IPS-NIHi11 (cell line): ENCODE measurements around the gene ARIH1.
"Not testable (repeated sequence)": the region's sequence is repeated elsewhere in the genome, so short reads cannot be mapped to it uniquely, and the experiment has no call there.

Source experiments
- DNase-seq: peaks from one replicate; pipeline ENCODE4 v3.0.0; 2012; ENCODE audit warnings: mixed read lengths, low spot score

Gene ARIH1

GRCh38 chr15:72608084-72608483, 134.0 kb downstream of the ARIH1 start:
- DNase-seq = not testable (repeated sequence)

GRCh38 chr15:72609862-72610261, 135.7 kb downstream of the ARIH1 start:
- no peak for DNase-seq

- not testable (repeated sequence) for DNase-seq
Measured at GRCh38 chr15:72612324-72612723, 138.2 kb downstream of the ARIH1 start.

GRCh38 chr15:72614810-72615532, 140.8 kb downstream of the ARIH1 start:
- DNase-seq = no peak

- not testable (repeated sequence) for DNase-seq
Measured at GRCh38 chr15:72615533-72616233, 141.6 kb downstream of the ARIH1 start.

- DNase-seq = no peak
Measured at GRCh38 chr15:72616491-72617210, 142.5 kb downstream of the ARIH1 start.

GRCh38 chr15:72623854-72624253, 149.7 kb downstream of the ARIH1 start:
- not testable (repeated sequence) for DNase-seq

- DNase-seq = not testable (repeated sequence)
Measured at GRCh38 chr15:72626153-72626552, 152.0 kb downstream of the ARIH1 start.

GRCh38 chr15:72628249-72629067, 154.3 kb downstream of the ARIH1 start:
- peak; percentile 37 for DNase-seq

- DNase-seq = not testable (repeated sequence)
Measured at GRCh38 chr15:72629068-72629570, 155.0 kb downstream of the ARIH1 start.

GRCh38 chr15:72636519-72637282, 162.6 kb downstream of the ARIH1 start:
- DNase-seq = not testable (repeated sequence)

- DNase-seq = not testable (repeated sequence)
Measured at GRCh38 chr15:72639759-72640483, 165.8 kb downstream of the ARIH1 start.

GRCh38 chr15:72642271-72642670, 168.1 kb downstream of the ARIH1 start:
- not testable (repeated sequence) for DNase-seq

GRCh38 chr15:72648631-72649253, 174.6 kb downstream of the ARIH1 start:
- not testable (repeated sequence) for DNase-seq
